Neural progenitor cell (in vitro differentiated cells): ENCODE data around the gene NGRN.

Experiments used
- EZH2 ChIP-seq: fragments of 200-600 bp; sonication (generic); IDR thresholded peaks from 2 replicates; pipeline ENCODE4 v1.6.1; 2017; ENCODE audit warnings: antibody characterized with exemption, mild to moderate bottlenecking, moderate library complexity
- EZH2phosphoT487 ChIP-seq: fragments of 200-600 bp; sonication (generic); IDR thresholded peaks from 2 replicates; pipeline ENCODE4 v1.6.1; 2017; ENCODE audit warnings: antibody characterized with exemption
- TF ChIP-seq, protein P1 (sequence below): fragments of 200-600 bp; sonication (generic); IDR thresholded peaks from 2 replicates; pipeline ENCODE4 v1.5.1; 2017; ENCODE audit warnings: antibody characterized with exemption, mild to moderate bottlenecking

- TF ChIP-seq, protein P1, sequence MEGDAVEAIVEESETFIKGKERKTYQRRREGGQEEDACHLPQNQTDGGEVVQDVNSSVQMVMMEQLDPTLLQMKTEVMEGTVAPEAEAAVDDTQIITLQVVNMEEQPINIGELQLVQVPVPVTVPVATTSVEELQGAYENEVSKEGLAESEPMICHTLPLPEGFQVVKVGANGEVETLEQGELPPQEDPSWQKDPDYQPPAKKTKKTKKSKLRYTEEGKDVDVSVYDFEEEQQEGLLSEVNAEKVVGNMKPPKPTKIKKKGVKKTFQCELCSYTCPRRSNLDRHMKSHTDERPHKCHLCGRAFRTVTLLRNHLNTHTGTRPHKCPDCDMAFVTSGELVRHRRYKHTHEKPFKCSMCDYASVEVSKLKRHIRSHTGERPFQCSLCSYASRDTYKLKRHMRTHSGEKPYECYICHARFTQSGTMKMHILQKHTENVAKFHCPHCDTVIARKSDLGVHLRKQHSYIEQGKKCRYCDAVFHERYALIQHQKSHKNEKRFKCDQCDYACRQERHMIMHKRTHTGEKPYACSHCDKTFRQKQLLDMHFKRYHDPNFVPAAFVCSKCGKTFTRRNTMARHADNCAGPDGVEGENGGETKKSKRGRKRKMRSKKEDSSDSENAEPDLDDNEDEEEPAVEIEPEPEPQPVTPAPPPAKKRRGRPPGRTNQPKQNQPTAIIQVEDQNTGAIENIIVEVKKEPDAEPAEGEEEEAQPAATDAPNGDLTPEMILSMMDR, result no peak
- TF ChIP-seq EZH2 (no peak), EZH2phosphoT487 (no peak)
Observed at GRCh38 chr15:90243943-90244639, 21.4 kb upstream of the NGRN start.
